GM12878 (cell line): Measurements from ENCODE around the gene LACTBL1.

Source experiments
- FOS ChIP-seq: IDR thresholded peaks from 3 replicates; pipeline ENCODE4 v1.6.1; 2011; ENCODE audit warnings: borderline replicate concordance; ENCODE audit not compliant: insufficient read length; ENCODE audit errors: extremely low read depth
- NR2C2 ChIP-seq: IDR thresholded peaks from 2 replicates; pipeline ENCODE4 v1.6.1; 2011; ENCODE audit warnings: borderline replicate concordance, low read depth; ENCODE audit not compliant: control insufficient read depth, insufficient read length
- POLR2AphosphoS5 ChIP-seq: IDR thresholded peaks from 2 replicates; pipeline ENCODE4 v1.6.1; 2011; ENCODE audit warnings: mild to moderate bottlenecking, low read length, inconsistent platforms
- POU2F2 ChIP-seq: IDR thresholded peaks from 3 replicates; pipeline ENCODE4 v1.6.1; 2011; ENCODE audit warnings: low read depth, mild to moderate bottlenecking, low read length, borderline replicate concordance
- RAD51 ChIP-seq: fragments of 450-650 bp; IDR thresholded peaks from 2 replicates; pipeline ENCODE4 v1.6.1; 2016; ENCODE audit warnings: moderate library complexity, mild to moderate bottlenecking, inconsistent platforms
- RB1 ChIP-seq: fragments of 450-650 bp; formaldehyde crosslinking; IDR thresholded peaks from 2 replicates; pipeline ENCODE4 v1.6.1; 2017; ENCODE audit warnings: mild to moderate bottlenecking, borderline replicate concordance
- RELA ChIP-seq: fragments of 450-650 bp; IDR thresholded peaks from 2 replicates; pipeline ENCODE4 v1.8.0; 2014; ENCODE audit warnings: borderline replicate concordance; ENCODE audit not compliant: partially characterized antibody
- RFX5 ChIP-seq: IDR thresholded peaks from 2 replicates; pipeline ENCODE4 v1.6.1; 2011; ENCODE audit warnings: low read depth, low read length, improper control_type of control experiment
- ZNF384 ChIP-seq: IDR thresholded peaks from 2 replicates; pipeline ENCODE4 v1.6.1; 2012; ENCODE audit warnings: low read depth, mild to moderate bottlenecking, low read length, improper control_type of control experiment, borderline replicate concordance
- TF ChIP-seq, protein P1 (sequence below), 3 experiments: IDR thresholded peaks in 2 of 3; conservative IDR thresholded peaks in 1 of 3; 2 replicates each; pipeline ENCODE4 v1.5.1; 2011; ENCODE audit warnings: low read depth in 3 of 3, low read length in 3 of 3, mild to moderate bottlenecking in 3 of 3, control low read depth in 2 of 3, moderate library complexity in 2 of 3, inconsistent platforms in 1 of 3, mixed read lengths in 1 of 3; ENCODE audit not compliant: control insufficient read depth in 2 of 3, insufficient read depth in 1 of 3; ENCODE audit errors: extremely low read depth in 1 of 3

DNA sequence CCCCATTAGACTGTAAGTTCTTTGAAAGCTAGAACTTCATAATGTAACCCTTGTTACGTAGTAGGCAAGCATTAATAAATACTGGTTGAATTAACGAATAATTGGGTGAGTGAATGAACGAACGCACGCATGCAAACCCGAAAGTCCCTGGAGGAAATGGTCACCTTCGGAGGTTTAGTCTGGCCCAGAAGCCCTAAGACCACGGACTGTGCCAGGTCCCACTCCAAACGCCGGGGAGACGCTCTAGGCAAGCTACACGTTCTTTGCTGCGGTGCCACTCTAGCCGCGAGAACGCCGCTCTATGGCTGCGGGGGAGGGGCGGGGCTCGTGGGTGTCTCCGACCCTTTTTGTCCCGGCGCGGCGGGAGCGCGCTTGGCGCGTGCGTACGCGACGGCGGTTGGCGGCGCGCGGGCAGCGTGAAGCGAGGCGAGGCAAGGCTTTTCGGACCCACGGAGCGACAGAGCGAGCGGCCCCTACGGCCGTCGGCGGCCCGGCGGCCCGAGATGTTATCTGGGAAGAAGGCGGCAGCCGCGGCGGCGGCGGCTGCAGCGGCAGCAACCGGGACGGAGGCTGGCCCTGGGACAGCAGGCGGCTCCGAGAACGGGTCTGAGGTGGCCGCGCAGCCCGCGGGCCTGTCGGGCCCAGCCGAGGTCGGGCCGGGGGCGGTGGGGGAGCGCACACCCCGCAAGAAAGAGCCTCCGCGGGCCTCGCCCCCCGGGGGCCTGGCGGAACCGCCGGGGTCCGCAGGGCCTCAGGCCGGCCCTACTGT lies 46.6 kb upstream of the LACTBL1 start, which contains the start of gene KDM1A:
- TF ChIP-seq POLR2AphosphoS5 (peak; percentile 90), FOS (no peak), RELA (peak; percentile 76), RFX5 (peak; percentile 59; the same call in 1 of the 2 replicates), ZNF384 (no peak; the same call in 1 of the 2 replicates), NR2C2 (no peak), RB1 (no peak; the same call in 1 of the 2 replicates), RAD51 (no peak), POU2F2 (peak; percentile 93)
- TF ChIP-seq, protein P1, sequence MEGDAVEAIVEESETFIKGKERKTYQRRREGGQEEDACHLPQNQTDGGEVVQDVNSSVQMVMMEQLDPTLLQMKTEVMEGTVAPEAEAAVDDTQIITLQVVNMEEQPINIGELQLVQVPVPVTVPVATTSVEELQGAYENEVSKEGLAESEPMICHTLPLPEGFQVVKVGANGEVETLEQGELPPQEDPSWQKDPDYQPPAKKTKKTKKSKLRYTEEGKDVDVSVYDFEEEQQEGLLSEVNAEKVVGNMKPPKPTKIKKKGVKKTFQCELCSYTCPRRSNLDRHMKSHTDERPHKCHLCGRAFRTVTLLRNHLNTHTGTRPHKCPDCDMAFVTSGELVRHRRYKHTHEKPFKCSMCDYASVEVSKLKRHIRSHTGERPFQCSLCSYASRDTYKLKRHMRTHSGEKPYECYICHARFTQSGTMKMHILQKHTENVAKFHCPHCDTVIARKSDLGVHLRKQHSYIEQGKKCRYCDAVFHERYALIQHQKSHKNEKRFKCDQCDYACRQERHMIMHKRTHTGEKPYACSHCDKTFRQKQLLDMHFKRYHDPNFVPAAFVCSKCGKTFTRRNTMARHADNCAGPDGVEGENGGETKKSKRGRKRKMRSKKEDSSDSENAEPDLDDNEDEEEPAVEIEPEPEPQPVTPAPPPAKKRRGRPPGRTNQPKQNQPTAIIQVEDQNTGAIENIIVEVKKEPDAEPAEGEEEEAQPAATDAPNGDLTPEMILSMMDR (IDR thresholded peaks at IDR 0.05 in 2 of 3, conservative IDR thresholded peaks at IDR 0.05 in 1 of 3; ENCODE audit: control insufficient read depth in 2 of 3, extremely low read depth in 1 of 3, insufficient read depth in 1 of 3, low read depth in 3 of 3, low read length in 3 of 3): peak; percentile 24 to 48 (median 25); a peak in 4 of 6 replicates
